Smooth muscle cell (in vitro differentiated cells): Measurements from ENCODE around the gene DUSP6. TPM values are rescaled to one million over a fixed set of nuclear protein-coding genes. Genes with fewer than 3 reads are reported as not detected.

ENCODE experiments used
- DNase-seq: peaks from one replicate; lab custom pipeline; 2025; ENCODE audit not compliant: unreplicated experiment; lab: John Stamatoyannopoulos, UW
- H2AFZ ChIP-seq: fragments of 200-600 bp; sonication (generic); 2 replicates; pipeline ENCODE4 v1.6.0; 2016; ENCODE audit warnings: antibody characterized with exemption, low read depth, mild to moderate bottlenecking
- H3F3A ChIP-seq: fragments of 200-600 bp; sonication (generic); 2 replicates; pipeline ENCODE4 v1.6.0; 2017; ENCODE audit warnings: antibody characterized with exemption, low read depth
- H3K27ac ChIP-seq: fragments of 200-600 bp; sonication (generic); 2 replicates; pipeline ENCODE4 v1.5.1; 2016; ENCODE audit warnings: low read depth, mild to moderate bottlenecking
- H3K27me3 ChIP-seq: fragments of 200-600 bp; sonication (generic); 2 replicates; pipeline ENCODE4 v1.6.1; 2016; ENCODE audit warnings: low read depth, mild to moderate bottlenecking
- H3K36me3 ChIP-seq: fragments of 200-600 bp; sonication (generic); 2 replicates; pipeline ENCODE4 v1.5.1; 2016; ENCODE audit warnings: low read depth
- H3K4me1 ChIP-seq: fragments of 200-600 bp; sonication (generic); 2 replicates; pipeline ENCODE4 v1.5.1; 2016; ENCODE audit warnings: low read depth
- H3K4me2 ChIP-seq: fragments of 200-600 bp; sonication (generic); 2 replicates; pipeline ENCODE4 v1.6.0; 2016; ENCODE audit warnings: mild to moderate bottlenecking
- H3K4me3 ChIP-seq: fragments of 200-600 bp; sonication (generic); 2 replicates; pipeline ENCODE4 v1.5.1; 2016; ENCODE audit warnings: mild to moderate bottlenecking
- H3K79me2 ChIP-seq: fragments of 200-600 bp; sonication (generic); 2 replicates; pipeline ENCODE4 v1.6.0; 2016; ENCODE audit warnings: low read depth, mild to moderate bottlenecking
- H3K9ac ChIP-seq: fragments of 200-600 bp; sonication (generic); 2 replicates; pipeline ENCODE4 v1.6.0; 2016; ENCODE audit warnings: low read depth
- H3K9me3 ChIP-seq: fragments of 200-600 bp; sonication (generic); replicated peaks from 2 replicates; pipeline ENCODE4 v1.5.1; 2016; ENCODE audit warnings: low read depth
- H4K20me1 ChIP-seq: fragments of 200-600 bp; sonication (generic); 2 replicates; pipeline ENCODE4 v1.6.0; 2016; ENCODE audit warnings: low read depth
- CTCF ChIP-seq: fragments of 200-600 bp; sonication (generic); IDR thresholded peaks from 2 replicates; pipeline ENCODE4 v1.5.1; 2017; ENCODE audit warnings: borderline replicate concordance, mild to moderate bottlenecking, antibody characterized with exemption; ENCODE audit not compliant: insufficient read depth, poor library complexity, severe bottlenecking
- WGBS: methylation state at CpG from one replicate; pipeline ENCODE4 v1.1.7; 2016; ENCODE audit warnings: low lambda C conversion rate; 5-methylcytosine and 5-hydroxymethylcytosine counted together
- polyA plus RNA-seq: library from polyadenylated mRNA; unstranded; fragments of >200 nt; fragmentation: Nextera tagmentation; extraction: Ambion mirVana; gene quantifications from 2 replicates; pipeline ENCODE4 v1.2.1, GENCODE V29; 2016
- total RNA-seq: library from RNA; depleted of rRNA; stranded (reverse); fragments of >200 nt; gene quantifications from 2 replicates; pipeline ENCODE4 v1.2.3, GENCODE V29; 2014

The DUSP6 gene, protein sequence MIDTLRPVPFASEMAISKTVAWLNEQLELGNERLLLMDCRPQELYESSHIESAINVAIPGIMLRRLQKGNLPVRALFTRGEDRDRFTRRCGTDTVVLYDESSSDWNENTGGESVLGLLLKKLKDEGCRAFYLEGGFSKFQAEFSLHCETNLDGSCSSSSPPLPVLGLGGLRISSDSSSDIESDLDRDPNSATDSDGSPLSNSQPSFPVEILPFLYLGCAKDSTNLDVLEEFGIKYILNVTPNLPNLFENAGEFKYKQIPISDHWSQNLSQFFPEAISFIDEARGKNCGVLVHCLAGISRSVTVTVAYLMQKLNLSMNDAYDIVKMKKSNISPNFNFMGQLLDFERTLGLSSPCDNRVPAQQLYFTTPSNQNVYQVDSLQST
- total RNA-seq (147 and 195 TPM in 2 replicates), polyA plus RNA-seq (135 and 192 TPM in 2 replicates)

DNA sequence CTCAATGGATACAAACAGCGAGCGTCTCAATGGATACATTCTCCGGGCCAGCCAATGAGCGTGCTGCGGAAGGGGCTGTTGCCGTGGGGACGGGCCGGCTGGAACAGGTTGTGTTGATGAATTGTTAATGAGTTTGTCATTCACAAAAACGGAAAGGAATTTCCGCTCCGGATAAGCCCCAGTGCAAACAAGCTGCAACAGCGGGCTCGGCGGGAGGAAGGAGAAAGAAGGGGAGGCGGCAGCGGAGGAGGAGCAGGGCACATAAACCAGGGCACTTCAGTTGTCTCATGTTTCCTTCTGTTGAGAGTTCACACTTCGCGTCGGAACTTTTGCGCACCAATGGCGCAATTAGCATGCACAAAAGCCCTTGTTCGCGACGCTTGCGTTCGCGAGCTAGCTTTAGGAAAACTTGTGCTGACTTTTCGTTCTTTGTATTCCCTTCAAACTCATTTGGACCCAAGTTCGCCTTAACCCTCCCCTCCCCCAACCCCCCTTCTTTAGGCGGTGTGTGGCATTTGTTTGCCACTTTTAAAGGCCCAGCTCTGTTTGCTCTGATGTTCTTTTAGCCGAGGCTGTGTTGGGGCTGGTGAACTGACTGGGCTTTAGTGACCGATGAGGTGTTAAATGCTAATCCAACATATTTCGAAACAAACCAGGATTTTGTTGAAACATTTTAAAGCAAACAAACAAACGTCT lies at the start of gene DUSP6:
Gene DUSP6 (minus strand): TSS at position 10 of the 696 bp plus-strand sequence. CDS start 462 bp downstream, outside the sequence.
- peak within 1 kb of the TSS; percentile 48 for H2AFZ ChIP-seq
- H4K20me1 ChIP-seq, result peaks cover 49% of the 10 kb centered on the region
- peak; percentile 54 for DNase-seq
- peaks cover 20% of the 10 kb centered on the region for H3F3A ChIP-seq
- no peak for TF ChIP-seq CTCF
- H3K36me3 ChIP-seq, result no peaks in the 10 kb centered on the region
- H3K9me3 ChIP-seq, result no peaks in the 10 kb centered on the region
- peaks cover 70% of the 10 kb centered on the region for H3K79me2 ChIP-seq
- WGBS, result under 1% methylated on average over 34 of the region's 34 CpGs
- peaks cover 63% of the 10 kb centered on the region for H3K4me1 ChIP-seq
- H3K4me3 ChIP-seq, result peak within 1 kb of the TSS; percentile 87
- peak within 1 kb of the TSS; percentile 85 for H3K9ac ChIP-seq
- peak within 1 kb of the TSS; percentile 97 for H3K27ac ChIP-seq
- peak within 1 kb of the TSS; percentile 93 for H3K4me2 ChIP-seq
- no peaks in the 10 kb centered on the region for H3K27me3 ChIP-seq

DNA sequence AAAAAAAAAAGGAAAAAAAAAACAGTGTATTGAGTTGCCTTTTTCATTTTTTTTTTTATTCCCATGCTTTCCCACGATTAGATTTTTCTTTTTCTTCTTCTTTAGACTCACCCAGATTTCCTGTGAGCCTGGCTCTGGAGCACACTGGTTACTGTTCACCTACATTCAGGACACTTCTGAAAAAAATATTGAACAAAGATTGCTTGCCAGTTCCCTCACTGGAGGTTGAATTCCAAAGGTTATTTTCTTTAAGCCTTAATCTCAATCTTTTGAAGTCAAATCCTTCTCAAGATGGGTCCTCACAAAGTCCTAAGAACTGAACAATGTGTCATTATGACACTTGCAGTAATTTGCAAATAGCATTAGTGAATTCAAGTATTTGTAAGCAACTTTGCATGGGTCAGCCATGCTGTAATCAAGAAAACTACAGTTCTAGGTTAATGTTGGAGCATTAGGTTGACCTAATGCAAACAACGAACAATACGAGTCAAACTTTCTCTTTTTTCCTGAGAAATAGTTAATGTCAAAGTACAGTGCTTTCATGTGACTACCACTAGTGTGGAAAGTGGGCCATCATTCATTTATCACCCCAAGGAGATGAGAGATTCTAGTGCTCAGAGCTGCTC lies 49.2 kb upstream of the DUSP6 start:
- H3K27me3 ChIP-seq, result no peaks in the 10 kb centered on the region
- 97% methylated on average over 3 of the region's 3 CpGs for WGBS

DNA sequence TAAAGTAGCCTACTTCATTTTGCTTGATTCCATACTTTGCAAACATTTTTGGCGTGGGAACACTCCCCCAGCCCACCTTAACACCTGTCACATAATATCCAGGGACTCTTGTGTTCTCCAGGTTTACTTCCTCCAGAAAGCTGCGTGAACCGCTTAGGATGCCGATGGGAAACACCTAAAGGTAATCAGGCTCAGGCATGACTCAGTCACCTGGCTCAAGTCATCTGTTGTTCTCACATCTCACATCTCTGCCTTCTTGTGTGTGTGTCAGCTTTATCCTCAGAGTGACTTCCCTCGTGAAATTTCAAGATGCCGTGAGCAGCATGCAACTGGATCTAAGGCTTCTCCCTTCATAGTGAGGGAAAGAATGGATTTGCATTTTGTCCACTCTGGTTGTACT lies 48.1 kb upstream of the DUSP6 start:
- WGBS, result 92% methylated on average over 6 of the region's 6 CpGs
- Histone ChIP-seq H3K79me2 (no peaks in the 10 kb centered on the region), H3K27me3 (no peaks in the 10 kb centered on the region), H3K9me3 (no peaks in the 10 kb centered on the region), H3K4me2 (no peak overlapping the region), H3K27ac (no peak overlapping the region), H2AFZ (no peak overlapping the region), H4K20me1 (no peaks in the 10 kb centered on the region), H3K9ac (no peak overlapping the region), H3K4me3 (no peak overlapping the region), H3K4me1 (no peaks in the 10 kb centered on the region), H3F3A (no peaks in the 10 kb centered on the region), H3K36me3 (no peaks in the 10 kb centered on the region)
- no peak for DNase-seq
- TF ChIP-seq CTCF, result no peak

More for the DNA sequence above, 49.2 kb upstream of the DUSP6 start:
- no peaks in the 10 kb centered on the region for H3K4me1 ChIP-seq
- H2AFZ ChIP-seq, result no peak overlapping the region
- H3K4me2 ChIP-seq, result no peak overlapping the region
- no peaks in the 10 kb centered on the region for H3K79me2 ChIP-seq
- no peak overlapping the region for H3K27ac ChIP-seq
- no peaks in the 10 kb centered on the region for H3F3A ChIP-seq
- no peak for TF ChIP-seq CTCF
- no peaks in the 10 kb centered on the region for H3K36me3 ChIP-seq
- no peak overlapping the region for H3K4me3 ChIP-seq
- DNase-seq, result no peak
- no peaks in the 10 kb centered on the region for H4K20me1 ChIP-seq
- H3K9me3 ChIP-seq, result no peaks in the 10 kb centered on the region
- no peak overlapping the region for H3K9ac ChIP-seq
